DMS153 (cell line): ENCODE data around the gene SDCBP2.
A peak's percentile ranks its signal among the peaks of the same experiment; 100 is the strongest.

Source experiments
- DNase-seq: peaks from one replicate; lab custom pipeline; 2025; lab: John Stamatoyannopoulos, UW

Gene SDCBP2

DNA sequence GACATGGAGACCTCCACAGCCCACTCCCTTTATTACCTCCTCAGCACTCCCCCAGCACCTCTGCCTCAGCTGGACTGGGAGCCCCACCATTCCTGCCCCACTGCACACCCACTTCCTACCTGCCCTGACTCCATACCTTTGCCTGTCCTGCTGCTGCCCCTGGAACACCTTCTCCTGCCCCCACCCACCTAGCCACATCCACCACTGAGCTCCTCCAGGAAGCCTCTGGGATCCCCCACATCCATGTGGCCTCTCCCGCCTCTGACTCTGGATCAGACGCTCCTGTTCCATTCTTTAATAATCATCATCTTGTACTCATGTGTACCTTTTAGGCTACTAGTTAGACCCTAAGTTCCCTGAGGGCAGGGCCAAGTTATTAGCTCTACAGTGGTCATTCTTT, 2.2 kb upstream of the SDCBP2 start:
- DNase-seq: no peak

- peak; percentile 35 for DNase-seq
Observed at GRCh38 chr20:1330075-1330830, 1.3 kb upstream of the SDCBP2 start.

DNA sequence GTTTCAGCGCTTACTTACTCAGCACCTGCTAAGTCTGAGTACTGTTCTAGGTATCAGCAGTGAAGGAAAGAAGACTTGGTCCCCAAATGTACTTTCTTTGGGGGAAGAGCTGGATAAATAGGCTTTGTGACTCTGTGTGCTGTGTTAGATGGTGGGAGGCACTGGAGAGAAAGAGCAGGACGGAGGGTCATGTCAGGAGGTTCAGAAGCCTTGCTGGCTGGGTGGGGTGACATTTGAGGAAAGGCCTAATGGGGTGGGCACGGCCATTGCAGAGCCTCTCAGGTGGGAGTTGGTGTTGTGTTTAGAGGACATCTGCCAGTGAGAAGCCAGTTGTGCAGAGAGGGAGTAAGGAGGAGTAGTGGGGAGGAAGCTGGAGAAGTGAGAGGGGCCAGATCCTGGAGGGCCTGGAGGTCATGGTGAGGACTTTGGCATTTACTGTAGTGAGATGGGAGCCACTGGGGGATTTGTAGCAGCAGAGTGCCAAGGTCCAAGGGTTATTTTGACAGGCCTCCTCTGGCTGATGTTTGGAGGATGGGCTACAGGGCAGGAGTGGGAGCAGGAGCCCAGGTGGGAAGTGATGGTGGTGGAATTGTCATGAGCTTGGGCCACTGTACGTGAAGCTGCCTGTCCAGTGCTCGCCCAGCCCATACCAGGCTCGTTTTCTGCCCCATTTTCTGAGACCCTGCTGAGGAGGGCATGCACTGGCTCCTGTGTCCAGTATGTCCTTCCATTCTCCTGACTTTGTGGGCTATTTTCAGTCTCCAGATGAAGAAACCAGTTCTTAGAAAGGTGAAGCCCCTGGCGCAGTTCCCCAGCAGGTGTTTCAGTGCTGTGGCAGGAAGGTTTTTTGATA, 886 bp downstream of the SDCBP2 start:
- no peak for DNase-seq

DNA sequence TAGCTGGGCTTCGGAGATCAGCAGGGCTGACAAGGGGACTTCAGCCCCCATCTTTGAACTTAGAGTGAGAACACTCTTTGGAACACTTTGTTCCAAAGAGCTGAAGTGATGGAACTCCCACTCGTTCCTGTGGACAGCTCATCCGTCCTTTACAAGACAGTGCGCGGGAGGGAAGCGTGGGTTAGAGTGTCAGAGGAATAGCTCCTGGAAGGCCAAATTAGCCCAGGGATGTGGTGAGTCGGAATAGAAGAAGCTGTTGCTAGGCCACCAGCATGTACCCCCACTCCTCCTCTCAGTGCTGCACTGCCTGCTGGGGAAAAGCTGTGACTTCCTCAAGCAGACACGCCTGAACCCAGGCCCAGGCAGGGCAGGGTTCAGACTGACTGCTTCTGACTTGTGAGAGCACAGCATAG, 1.7 kb downstream of the SDCBP2 start:
- no peak for DNase-seq

DNA sequence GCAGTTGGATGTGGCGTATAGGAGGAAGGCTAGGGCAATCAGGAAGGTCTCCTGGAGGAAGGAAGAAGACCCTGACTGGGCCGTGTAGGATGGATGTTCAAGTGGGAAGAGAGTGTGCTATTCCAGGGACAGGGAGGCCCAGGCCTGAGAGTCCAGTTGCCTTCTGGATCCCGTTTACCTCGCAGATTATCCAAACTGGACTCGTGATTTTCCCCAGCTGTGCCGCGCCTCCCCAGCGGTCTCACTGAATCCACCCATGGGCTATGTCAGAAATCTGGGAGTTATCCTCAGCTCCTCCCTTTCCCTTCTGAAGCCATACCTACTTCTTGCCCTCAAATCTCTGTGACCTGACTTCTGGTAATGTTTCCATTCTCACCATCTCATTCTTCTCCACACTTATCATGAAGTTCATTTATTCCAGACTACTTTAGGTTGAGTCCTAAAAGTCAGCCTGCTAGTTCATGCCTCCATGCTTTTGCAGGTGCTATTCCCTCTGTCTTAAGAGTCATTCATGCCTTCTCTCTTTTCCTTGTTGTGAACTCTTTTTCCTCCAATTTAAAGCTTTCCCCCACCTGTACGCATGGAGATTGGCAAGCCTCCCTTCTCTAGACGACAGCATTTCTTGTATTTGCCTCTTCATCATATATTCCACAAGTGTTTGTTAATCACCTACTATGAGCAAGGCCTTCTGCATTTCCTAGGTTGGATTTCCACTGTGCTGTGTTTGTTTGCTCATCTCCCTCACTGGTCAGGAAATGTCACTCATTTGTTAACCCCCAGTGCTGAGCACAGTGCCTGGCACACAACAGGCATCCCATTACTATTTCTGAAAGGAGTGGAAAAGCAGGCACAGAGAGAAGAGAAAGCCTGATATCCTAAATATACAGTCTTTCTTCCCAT, 2.7 kb downstream of the SDCBP2 start:
- no peak for DNase-seq

- peak; percentile 94 for DNase-seq
Observed at GRCh38 chr20:1325173-1326030, 3.5 kb downstream of the SDCBP2 start.

DNA sequence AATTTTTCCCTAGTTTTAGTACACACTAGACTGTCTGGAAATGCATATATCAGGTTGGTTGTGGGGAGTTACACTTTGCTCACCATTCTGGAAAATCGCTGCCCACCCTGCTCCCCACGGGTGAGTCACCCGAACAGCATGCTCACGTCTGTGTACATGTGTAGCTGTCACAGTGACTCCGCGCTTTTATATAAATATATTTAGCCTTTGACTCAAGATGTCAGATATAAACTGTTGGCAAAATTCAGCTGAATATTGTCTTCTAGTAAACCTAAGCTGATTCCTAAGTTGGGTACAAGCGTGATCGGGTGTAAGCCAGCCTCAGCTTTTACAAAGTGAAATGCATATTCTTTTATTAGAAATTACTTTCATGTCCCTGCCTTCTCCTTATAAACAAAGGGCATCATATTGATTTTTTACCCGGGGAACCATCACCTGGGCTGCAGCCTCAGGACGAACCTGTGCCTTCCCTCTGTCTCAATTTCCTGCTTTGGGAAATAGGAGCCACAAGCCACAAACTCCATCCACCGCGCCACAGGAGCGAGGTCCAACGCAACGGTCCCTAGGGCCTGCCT, 4.3 kb downstream of the SDCBP2 start:
- DNase-seq: no peak

GRCh38 chr20:1323830-1324597, 4.9 kb downstream of the SDCBP2 start:
- DNase-seq: no peak

DNA sequence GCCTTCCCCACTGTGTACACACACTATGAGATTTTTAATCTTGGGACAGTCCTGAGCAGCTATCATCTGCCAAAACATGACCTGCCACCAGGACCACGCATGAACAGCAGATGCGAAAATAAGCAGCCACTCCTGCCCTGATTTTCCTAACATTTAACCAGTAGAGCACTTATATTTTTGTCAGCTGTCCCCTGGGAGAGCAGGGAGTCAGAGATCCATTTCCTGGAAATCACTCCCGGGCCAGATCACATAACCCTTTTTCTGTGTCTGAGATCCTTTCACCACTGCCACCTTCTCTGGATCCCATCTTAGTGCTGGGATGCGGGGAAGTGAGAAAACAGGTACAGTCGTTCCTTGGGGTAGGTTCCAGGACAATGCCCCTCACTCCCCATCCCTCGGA, 5.7 kb downstream of the SDCBP2 start:
- no peak for DNase-seq

- DNase-seq: no peak
Observed at GRCh38 chr20:1322511-1323245, 6.3 kb downstream of the SDCBP2 start.

GRCh38 chr20:1321654-1321939, 7.3 kb downstream of the SDCBP2 start:
- DNase-seq: no peak

- DNase-seq: no peak
Observed at GRCh38 chr20:1320902-1321653, 7.9 kb downstream of the SDCBP2 start.

DNA sequence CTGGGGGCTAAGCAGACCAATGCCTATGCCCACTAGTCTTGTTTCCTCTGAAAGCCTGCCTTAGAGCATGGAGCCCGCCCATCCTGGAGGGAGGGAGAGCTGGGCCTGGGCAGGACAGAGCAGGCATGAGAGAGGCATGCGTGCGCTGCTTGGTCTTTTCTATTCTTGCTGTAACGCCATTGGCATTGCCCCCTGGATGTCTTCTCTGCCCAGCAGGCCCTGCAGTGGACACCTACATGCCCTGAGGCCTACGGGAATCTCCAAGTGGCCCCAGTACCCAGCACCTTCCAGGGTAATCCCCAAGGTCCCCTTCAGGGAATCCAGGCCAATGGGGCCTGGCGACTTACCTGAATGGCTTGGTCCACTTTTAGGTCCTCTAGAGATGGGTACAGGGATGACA, 8.9 kb downstream of the SDCBP2 start:
- DNase-seq: no peak

DNA sequence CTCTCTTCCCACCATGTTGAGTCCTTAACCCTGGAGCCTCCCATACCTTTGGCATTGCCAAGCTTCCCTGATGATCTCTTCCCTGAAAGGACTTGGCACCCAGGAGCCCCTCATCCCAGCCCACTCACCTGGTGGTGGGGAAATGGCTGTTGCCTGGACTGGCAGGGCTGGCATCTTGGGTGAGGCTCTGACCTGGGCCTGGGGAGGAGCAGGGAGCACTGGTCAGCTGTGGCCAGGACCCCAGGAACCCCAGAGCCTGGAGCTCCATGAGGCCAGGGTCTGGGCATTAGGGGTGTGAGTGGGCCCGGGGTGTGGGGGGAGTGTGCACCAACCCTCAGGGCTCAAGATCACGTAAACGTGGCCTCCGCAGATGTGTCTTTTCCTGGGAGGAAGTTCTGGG, 9.5 kb downstream of the SDCBP2 start:
- DNase-seq: no peak

DNA sequence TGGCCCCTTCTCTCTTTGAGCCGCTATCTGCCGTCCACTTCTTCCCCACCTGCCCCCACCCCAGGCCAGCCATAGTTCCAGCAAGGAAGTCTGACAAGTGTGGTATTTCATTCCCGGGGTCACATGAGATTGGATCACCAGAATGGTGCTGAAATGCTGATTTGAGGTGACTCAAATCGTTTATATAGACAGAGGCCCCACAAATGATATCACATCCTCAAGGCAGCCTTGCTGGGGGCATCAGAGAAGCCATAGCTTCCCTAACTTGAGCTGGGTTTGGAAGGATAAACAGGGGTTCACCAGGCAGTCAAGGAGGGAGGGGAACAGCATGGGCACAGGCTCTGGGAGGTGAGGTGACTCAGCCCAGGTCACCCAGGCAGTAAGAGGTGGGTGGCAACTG, 9.9 kb downstream of the SDCBP2 start:
- no peak for DNase-seq

- no peak for DNase-seq
Observed at GRCh38 chr20:1317545-1318255, 11.2 kb downstream of the SDCBP2 start.

DNA sequence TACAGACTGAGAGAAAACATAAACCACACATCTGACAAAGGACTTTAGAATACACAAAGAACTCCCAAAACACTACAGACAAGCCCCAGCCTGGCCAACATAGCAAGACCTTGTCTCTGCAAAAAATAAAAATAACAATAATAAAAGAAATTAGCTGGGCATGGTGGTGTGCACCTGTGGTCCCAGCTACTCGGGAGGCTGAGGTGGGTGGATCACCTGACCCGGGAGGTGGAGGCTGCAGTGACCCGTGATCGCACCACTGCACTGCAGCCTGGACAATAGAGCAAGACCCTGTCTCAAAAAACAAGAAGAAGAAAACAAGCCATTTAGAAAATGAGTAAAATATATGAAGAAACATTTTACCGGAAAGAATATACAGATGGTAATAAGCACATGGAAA, 13.1 kb downstream of the SDCBP2 start:
- DNase-seq: no peak

GRCh38 chr20:1313236-1313964, 15.5 kb downstream of the SDCBP2 start:
- DNase-seq: peak; percentile 45
